HepG2 (cell line): ENCODE measurements around the gene RHOD. TPM values are rescaled to one million over a fixed set of nuclear protein-coding genes. Genes with fewer than 3 reads are reported as not detected.

Experiments used
- ATAC-seq: fragments of 200-7000 bp; cut with Tn5 transposase; 3 replicates; pipeline ENCODE4 v1.9.1; 2020; ENCODE audit warnings: mild to moderate bottlenecking, moderate library complexity
- BruUV-seq: library from RNA; stranded (reverse); fragments of 400-500 nt; replicated peaks from 2 replicates; lab custom pipeline; 2021; lab: Mats Ljungman, UMichigan
- CTCF ChIA-PET: fragments of 300-600 bp; formaldehyde crosslinking; extraction: SDS; loops from one replicate; lab custom pipeline; 2021; ENCODE audit warnings: low total read pairs, inconsistent platforms, low intra/inter-chr PET ratio; lab: Yijun Ruan, JAX
- POLR2A ChIA-PET: fragments of 350-600 bp; sonication (Branson Sonifier 250); formaldehyde crosslinking; loops from one replicate; lab custom pipeline; 2020; ENCODE audit warnings: antibody characterized with exemption, inconsistent platforms; lab: Yijun Ruan, JAX
- DNase-seq: peaks from one replicate; pipeline ENCODE4 v3.0.0-alpha.2; 2015; ENCODE audit warnings: low spot score
- FAIRE-seq: peaks from 3 replicates; lab custom pipeline; 2011; peaks lifted over from hg19 to GRCh38; lab: Jason Lieb, UNC
- H2AFZ ChIP-seq: one replicate; pipeline ENCODE4 v1.6.1; 2011; ENCODE audit warnings: low read length, inconsistent platforms
- H3K27ac ChIP-seq: fragments of 300-600 bp; 3 replicates; pipeline ENCODE4 v1.8.0; 2011; ENCODE audit warnings: mixed run types, mild to moderate bottlenecking, mixed read lengths, low read length, inconsistent platforms; ENCODE audit not compliant: insufficient read depth; ENCODE audit errors: extremely low read length
- H3K27me3 ChIP-seq, 2 experiments: fragments of 200-600 bp in 1 of 2; 2 replicates in 1 of 2; 3 replicates in 1 of 2; pipeline versions ENCODE4 v1.6.0 to v1.8.0; 2011; ENCODE audit warnings: low read length in 2 of 2, mild to moderate bottlenecking in 2 of 2, moderate library complexity in 2 of 2, inconsistent platforms in 1 of 2; ENCODE audit not compliant: insufficient read depth in 2 of 2, control insufficient read depth in 1 of 2
- H3K36me3 ChIP-seq, 2 experiments: fragments of 200-600 bp in 1 of 2; replicated peaks in 1 of 2; 2 replicates in 1 of 2; 3 replicates in 1 of 2; pipeline versions ENCODE4 v1.5.1 to v1.8.0; 2011; ENCODE audit warnings: low read length in 2 of 2, inconsistent platforms in 1 of 2; ENCODE audit not compliant: insufficient read depth in 2 of 2, control insufficient read depth in 1 of 2
- H3K4me1 ChIP-seq: 2 replicates; pipeline ENCODE4 v1.5.1; 2012; ENCODE audit warnings: low read length, inconsistent platforms; ENCODE audit not compliant: insufficient read depth
- H3K4me2 ChIP-seq: 2 replicates; pipeline ENCODE4 v1.6.0; 2011; ENCODE audit warnings: low read depth, low read length, inconsistent platforms
- H3K4me3 ChIP-seq, 3 experiments: fragments of 200-600 bp in 1 of 3; sonication (generic), shearing (Covaris generic) in 1 of 3; replicated peaks in 1 of 3; 2 replicates each; pipeline ENCODE4 v1.5.1; 2011 to 2016; ENCODE audit warnings: low read length in 3 of 3, inconsistent platforms in 2 of 3, low read depth in 2 of 3, mild to moderate bottlenecking in 2 of 3, control low read depth in 1 of 3, mixed read lengths in 1 of 3; ENCODE audit not compliant: insufficient read depth in 1 of 3
- H3K79me2 ChIP-seq: one replicate; pipeline ENCODE4 v1.6.1; 2011; ENCODE audit warnings: low read length, inconsistent platforms; ENCODE audit not compliant: insufficient read depth
- H3K9ac ChIP-seq: 2 replicates; pipeline ENCODE4 v1.6.0; 2011; ENCODE audit warnings: mild to moderate bottlenecking, low read depth, low read length, inconsistent platforms; ENCODE audit not compliant: insufficient read depth
- H3K9me3 ChIP-seq: 2 replicates; pipeline ENCODE4 v1.5.1; 2012; ENCODE audit warnings: mild to moderate bottlenecking, low read length
- H4K20me1 ChIP-seq: 2 replicates; pipeline ENCODE4 v1.6.0; 2011; ENCODE audit warnings: inconsistent platforms, mild to moderate bottlenecking, low read length, moderate library complexity; ENCODE audit not compliant: insufficient read depth
- ATRX ChIP-seq: sonication (generic); formaldehyde crosslinking; IDR thresholded peaks from 2 replicates; pipeline ENCODE4 v1.4.0; 2020; ENCODE audit warnings: missing genetic modification reagents, borderline replicate concordance
- CBX1 ChIP-seq: IDR thresholded peaks from one replicate; pipeline ENCODE4 v1.6.1; 2016; ENCODE audit warnings: antibody characterized with exemption, low read depth
- CEBPG ChIP-seq: IDR thresholded peaks from 2 replicates; pipeline ENCODE4 v1.6.1; 2016
- FOXP1 ChIP-seq, 2 experiments: fragments of 450-650 bp in 1 of 2; IDR thresholded peaks; 2 replicates each; pipeline ENCODE4 v1.6.1; 2017 to 2018; ENCODE audit warnings: antibody characterized with exemption in 1 of 2
- NR2F2 ChIP-seq: IDR thresholded peaks from 2 replicates; pipeline ENCODE4 v1.6.1; 2012; ENCODE audit warnings: low read depth, inconsistent platforms, borderline replicate concordance
- SIN3B ChIP-seq: fragments of 150-350 bp; IDR thresholded peaks from 2 replicates; pipeline ENCODE4 v1.6.1; 2014; ENCODE audit warnings: low read length
- TCF7 ChIP-seq: sonication (generic); IDR thresholded peaks from 2 replicates; pipeline ENCODE4 v1.6.1; 2016; ENCODE audit warnings: antibody characterized with exemption, low read depth
- ZNF205 ChIP-seq: IDR thresholded peaks from 2 replicates; pipeline ENCODE4 v1.6.1; 2018; ENCODE audit warnings: missing biosample characterization, missing genetic modification reagents
- ZNF253 ChIP-seq: sonication (generic); formaldehyde crosslinking; IDR thresholded peaks from 2 replicates; pipeline ENCODE4 v1.8.0; 2022; ENCODE audit warnings: mild to moderate bottlenecking, missing genetic modification reagents, borderline replicate concordance
- ZNF552 ChIP-seq: sonication (generic); formaldehyde crosslinking; IDR thresholded peaks from 2 replicates; pipeline ENCODE4 v1.9.0; 2022; ENCODE audit warnings: missing genetic modification reagents, mild to moderate bottlenecking, borderline replicate concordance
- ZNF775 ChIP-seq: sonication (generic); formaldehyde crosslinking; IDR thresholded peaks from 2 replicates; pipeline ENCODE4 v1.4.0; 2020; ENCODE audit warnings: missing genetic modification reagents, mild to moderate bottlenecking, moderate library complexity, borderline replicate concordance
- ZNF878 ChIP-seq: sonication (generic); formaldehyde crosslinking; IDR thresholded peaks from 2 replicates; pipeline ENCODE4 v1.8.1; 2023; ENCODE audit warnings: mild to moderate bottlenecking, missing genetic modification reagents, moderate library complexity
- WGBS: methylation state at CpG from one replicate; pipeline ENCODE4 v1.1.6; 2017; ENCODE audit warnings: low lambda C conversion rate; 5-methylcytosine and 5-hydroxymethylcytosine counted together
- in situ Hi-C: cut with HindIII; loops from 2 replicates; pipeline ENCODE4 v1.10.0; 2017; ENCODE audit warnings: low pct_unique_long_range_greater_than_20kb; ENCODE audit not compliant: extremely low pct_ligation_motif_present
- intact Hi-C: fragments of 100-400 bp; cut with micrococcal nuclease; formaldehyde crosslinking; loops from one replicate; pipeline ENCODE4 v1.10.0; 2022; ENCODE audit not compliant: unreplicated experiment
- polyA plus RNA-seq, 8 experiments: library from polyadenylated mRNA; depleted of rRNA in 3 of 8; stranded (reverse) in 7 of 8; unstranded in 1 of 8; fragments of >200 nt; fragmentation: Illumina TruSeq in 4 of 8; extraction: Trizol in 4 of 8; gene quantifications; 2 replicates each; pipeline versions ENCODE4 v1.2.1 to v1.2.3, GENCODE V29; 2011 to 2016; ENCODE audit warnings: low read depth in 4 of 8, missing spikeins in 1 of 8, mixed read lengths in 1 of 8; ENCODE audit not compliant: insufficient read depth in 1 of 8
- total RNA-seq, 5 experiments: library from RNA; depleted of rRNA; stranded (reverse); fragments of >200 nt; fragmentation: Illumina TruSeq; extraction: Trizol; gene quantifications; 2 replicates each; pipeline ENCODE4 v1.2.3, GENCODE V29; 2016; ENCODE audit warnings: low read depth in 1 of 5
- TF ChIP-seq, protein P1 (sequence below): sonication (generic); formaldehyde crosslinking; IDR thresholded peaks from 2 replicates; pipeline ENCODE4 v1.4.0; 2020; ENCODE audit warnings: mild to moderate bottlenecking, missing genetic modification reagents, borderline replicate concordance
- TF ChIP-seq, protein P2 (sequence below): sonication (generic); formaldehyde crosslinking; IDR thresholded peaks from 2 replicates; pipeline ENCODE4 v1.5.1; 2020; ENCODE audit warnings: missing genetic modification reagents, mild to moderate bottlenecking, borderline replicate concordance
- TF ChIP-seq, protein P3 (sequence below): sonication (generic); formaldehyde crosslinking; IDR thresholded peaks from 2 replicates; pipeline ENCODE4 v1.4.0; 2020; ENCODE audit warnings: missing genetic modification reagents

RHOD gene
- total and polyA plus RNA-seq, 2 of the 13 experiments (the other 11 are each of a cell fraction or from before 2014, with no cell fraction given) = 0.27 to 0.98 TPM

DNA sequence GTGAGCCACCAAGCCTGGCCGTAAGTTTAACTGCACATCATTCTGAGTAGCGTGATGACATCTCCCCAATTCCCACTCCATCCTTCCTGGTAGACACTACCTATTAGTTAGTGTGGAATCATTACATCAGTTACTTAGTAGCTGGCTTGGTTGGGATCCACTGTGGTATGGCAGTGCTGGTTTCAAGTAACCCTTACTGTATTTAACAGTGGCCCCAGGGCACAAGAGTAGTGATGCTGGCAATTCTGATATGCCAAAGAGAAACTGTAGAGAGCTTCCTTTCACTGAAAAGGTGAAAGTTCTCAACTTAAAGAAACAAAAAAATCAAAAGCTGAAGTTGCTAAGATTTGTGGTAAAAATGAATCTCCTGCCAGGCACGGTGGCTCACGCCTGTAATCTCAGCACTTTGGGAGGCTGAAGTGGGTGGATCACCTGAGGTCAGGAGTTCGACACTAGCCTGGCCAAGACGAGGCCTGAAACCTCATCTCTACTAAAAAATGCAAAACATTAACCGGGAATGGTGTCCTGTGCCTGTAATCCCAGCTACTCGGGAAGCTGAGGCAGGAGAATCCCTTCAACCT is 27.2 kb downstream of the RHOD start:
- Histone ChIP-seq H3K9ac (no peak overlapping the region), H4K20me1 (no peaks in the 10 kb centered on the region), H3K4me3 (no peak overlapping the region), H3K9me3 (no peaks in the 10 kb centered on the region), H3K79me2 (no peaks in the 10 kb centered on the region), H3K36me3 (no peaks in the 10 kb centered on the region)
- 22% methylated on average over 8 of the region's 8 CpGs for WGBS
- DNase-seq = no peak
- BruUV-seq = no TSS peak
- CTCF ChIA-PET = no interaction called here
- TF ChIP-seq ZNF253 (CRISPR knock-in tag) = no peak
- TF ChIP-seq TCF7 = no peak
- TF ChIP-seq FOXP1 (IDR thresholded peaks at IDR 0.05) = no peak
- TF ChIP-seq FOXP1 (CRISPR knock-in tag; IDR thresholded peaks at IDR 0.05) = no peak
- TF ChIP-seq NR2F2 = no peak
- TF ChIP-seq CBX1 = no peak
- no peak for TF ChIP-seq ZNF775 (CRISPR knock-in tag)
- TF ChIP-seq ZNF878 (CRISPR knock-in tag) = no peak
- TF ChIP-seq, protein P1, sequence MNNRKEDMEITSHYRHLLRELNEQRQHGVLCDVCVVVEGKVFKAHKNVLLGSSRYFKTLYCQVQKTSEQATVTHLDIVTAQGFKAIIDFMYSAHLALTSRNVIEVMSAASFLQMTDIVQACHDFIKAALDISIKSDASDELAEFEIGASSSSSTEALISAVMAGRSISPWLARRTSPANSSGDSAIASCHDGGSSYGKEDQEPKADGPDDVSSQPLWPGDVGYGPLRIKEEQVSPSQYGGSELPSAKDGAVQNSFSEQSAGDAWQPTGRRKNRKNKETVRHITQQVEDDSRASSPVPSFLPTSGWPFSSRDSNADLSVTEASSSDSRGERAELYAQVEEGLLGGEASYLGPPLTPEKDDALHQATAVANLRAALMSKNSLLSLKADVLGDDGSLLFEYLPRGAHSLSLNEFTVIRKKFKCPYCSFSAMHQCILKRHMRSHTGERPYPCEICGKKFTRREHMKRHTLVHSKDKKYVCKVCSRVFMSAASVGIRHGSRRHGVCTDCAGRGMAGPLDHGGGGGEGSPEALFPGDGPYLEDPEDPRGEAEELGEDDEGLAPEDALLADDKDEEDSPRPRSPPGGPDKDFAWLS (CRISPR knock-in tag) = no peak
- TF ChIP-seq ZNF205 (CRISPR knock-in tag) = no peak
- no peak for TF ChIP-seq CEBPG (CRISPR knock-in tag)
- TF ChIP-seq ATRX (CRISPR knock-in tag) = no peak
- TF ChIP-seq, protein P2, sequence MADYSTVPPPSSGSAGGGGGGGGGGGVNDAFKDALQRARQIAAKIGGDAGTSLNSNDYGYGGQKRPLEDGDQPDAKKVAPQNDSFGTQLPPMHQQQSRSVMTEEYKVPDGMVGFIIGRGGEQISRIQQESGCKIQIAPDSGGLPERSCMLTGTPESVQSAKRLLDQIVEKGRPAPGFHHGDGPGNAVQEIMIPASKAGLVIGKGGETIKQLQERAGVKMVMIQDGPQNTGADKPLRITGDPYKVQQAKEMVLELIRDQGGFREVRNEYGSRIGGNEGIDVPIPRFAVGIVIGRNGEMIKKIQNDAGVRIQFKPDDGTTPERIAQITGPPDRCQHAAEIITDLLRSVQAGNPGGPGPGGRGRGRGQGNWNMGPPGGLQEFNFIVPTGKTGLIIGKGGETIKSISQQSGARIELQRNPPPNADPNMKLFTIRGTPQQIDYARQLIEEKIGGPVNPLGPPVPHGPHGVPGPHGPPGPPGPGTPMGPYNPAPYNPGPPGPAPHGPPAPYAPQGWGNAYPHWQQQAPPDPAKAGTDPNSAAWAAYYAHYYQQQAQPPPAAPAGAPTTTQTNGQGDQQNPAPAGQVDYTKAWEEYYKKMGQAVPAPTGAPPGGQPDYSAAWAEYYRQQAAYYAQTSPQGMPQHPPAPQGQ (CRISPR knock-in tag) = no peak
- TF ChIP-seq ZNF552 (CRISPR knock-in tag) = no peak
- TF ChIP-seq SIN3B = no peak
- TF ChIP-seq, protein P3, sequence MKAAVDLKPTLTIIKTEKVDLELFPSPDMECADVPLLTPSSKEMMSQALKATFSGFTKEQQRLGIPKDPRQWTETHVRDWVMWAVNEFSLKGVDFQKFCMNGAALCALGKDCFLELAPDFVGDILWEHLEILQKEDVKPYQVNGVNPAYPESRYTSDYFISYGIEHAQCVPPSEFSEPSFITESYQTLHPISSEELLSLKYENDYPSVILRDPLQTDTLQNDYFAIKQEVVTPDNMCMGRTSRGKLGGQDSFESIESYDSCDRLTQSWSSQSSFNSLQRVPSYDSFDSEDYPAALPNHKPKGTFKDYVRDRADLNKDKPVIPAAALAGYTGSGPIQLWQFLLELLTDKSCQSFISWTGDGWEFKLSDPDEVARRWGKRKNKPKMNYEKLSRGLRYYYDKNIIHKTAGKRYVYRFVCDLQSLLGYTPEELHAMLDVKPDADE = no peak
- TF ChIP-seq, all 625 proteins: peak for 0
- intact Hi-C loops = loop anchor here (5.0 kb wide), 2 partner anchors 33 to 233 kb away; partner anchors contain the start of gene KDM2A
- FAIRE-seq (no peak), ATAC-seq (no peak)
- no peak overlapping the region for H2AFZ ChIP-seq
- in situ Hi-C loops = loop anchor here (5.0 to 10.0 kb wide), 2 partner anchors 91 to 233 kb away; no protein-coding TSS in a partner anchor
- POLR2A ChIA-PET = interaction anchor here (1.4 kb wide), 1 partner anchor 36 kb away, joined by 4 read pairs; the partner anchor contains the start of gene KDM2A
- H3K27me3 ChIP-seq = peaks cover 0 to 6% of the 10 kb centered on the region in 2 experiments; a peak in 2 of 5 replicates
- no peak overlapping the region for H3K4me2 ChIP-seq
- no peak overlapping the region for H3K27ac ChIP-seq
- peaks cover 16% of the 10 kb centered on the region for H3K4me1 ChIP-seq
